ENCODE measurements around the gene CASP6. TPM values are rescaled to one million over a fixed set of nuclear protein-coding genes. Genes with fewer than 3 reads are reported as not detected.

The CASP6 gene
- 8.1 and 10.1 TPM in 2 replicates for total RNA-seq (2014; rRNA removed; shearing (Covaris generic))
- total RNA-seq (2022) = 9.1 and 9.2 TPM in 2 replicates
- percentile 49 among the genes with signal in this experiment for Bru-seq, nascent RNA
- percentile 43 among the genes with signal in this experiment for BruChase-seq, experiment 1, labeled RNA remaining after a 6-hour chase
- BruChase-seq, experiment 2, labeled RNA remaining after a 2-hour chase = percentile 46 among the genes with signal in this experiment
- long read RNA-seq, transcript CASP6-201 (7 exons, 1,548 nt) = major isoform, 23 of 30 reads
- long read RNA-seq, partial matches to known transcripts = 1 of 30 reads
- long read RNA-seq, other reads (novel, unspliced or antisense) = 6 of 30 reads

GRCh38 chr4:109702950-109703663, at the start of gene CASP6:
CASP6 (minus strand) TSS chr4:109703445; CDS start chr4:109703395, 50 bp downstream.
- peaks cover 18% of the 10 kb centered on the region for H3K4me1 ChIP-seq (ENCODE audit: insufficient read depth, low read length, poor library complexity, severe bottlenecking)
- no peaks in the 10 kb centered on the region for H3K9me3 ChIP-seq (ENCODE audit: low read length)
- no peaks in the 10 kb centered on the region for H4K20me1 ChIP-seq (ENCODE audit: insufficient read depth, low read length)
- H3K36me3 ChIP-seq (ENCODE audit: insufficient read depth, low read length) = peaks cover under 1% of the 10 kb centered on the region; the same call in 1 of the 2 replicates
- POLR2A ChIA-PET = interaction anchor here (0.7 to 1.5 kb wide), 5 partner anchors 10 to 1600 kb away, joined by 3 to 5 read pairs (median 4); no protein-coding TSS in a partner anchor
- no peak within 1 kb of the TSS for H3K27ac ChIP-seq (ENCODE audit: low read depth, low read length, poor library complexity, severe bottlenecking)
- H3K4me3 ChIP-seq (ENCODE audit: low read depth, low read length, poor library complexity, severe bottlenecking) = peak within 1 kb of the TSS; percentile 75
- BruUV-seq (replicated peaks) = no TSS peak
- peak; percentile 80 for DNase-seq (ENCODE audit: low spot score)
- H3K4me2 ChIP-seq (ENCODE audit: low read length) = peak within 1 kb of the TSS; percentile 75
- H2AFZ ChIP-seq (ENCODE audit: low read length) = peak within 1 kb of the TSS; percentile 86
- no peaks in the 10 kb centered on the region for H3K9me2 ChIP-seq (ENCODE audit: insufficient read depth, low read length)
- intact Hi-C loops (cut with micrococcal nuclease; ENCODE audit: unreplicated experiment) = loop anchor here (1.0 to 10.0 kb wide), 7 partner anchors 26 to 492 kb away; partner anchors contain the start of genes ELOVL6, GAR1 and SEC24B
- peak; percentile 75 for TF ChIP-seq CTCF (conservative IDR thresholded peaks at IDR 0.05; ENCODE audit: low read length)
- no peak for TF ChIP-seq EZH2phosphoT487 (IDR thresholded peaks at IDR 0.05; ENCODE audit: borderline replicate concordance, low read depth, low read length)
- no peaks in the 10 kb centered on the region for H3K79me2 ChIP-seq (ENCODE audit: insufficient read depth, low read depth, low read length)
- CTCF ChIA-PET (ENCODE audit: unreplicated experiment) = no interaction called here

DNA sequence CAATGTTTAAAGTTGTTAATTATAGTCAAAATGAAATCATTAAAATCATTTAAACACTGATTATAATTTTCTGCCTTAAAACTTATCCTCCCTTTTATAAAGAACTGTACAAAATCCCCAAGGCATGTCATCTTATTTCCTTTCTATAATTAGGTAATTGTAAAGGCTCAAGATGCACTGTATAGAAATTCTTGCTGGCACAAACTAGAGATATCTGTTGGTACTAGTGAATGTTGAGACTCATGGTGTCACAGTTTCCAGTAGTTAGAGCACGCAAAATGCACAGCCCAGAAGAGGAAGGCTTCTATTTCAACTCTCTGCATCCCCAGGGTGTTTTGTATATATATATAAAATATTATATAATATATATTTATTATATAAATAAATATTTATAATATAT, 49.3 kb upstream of the CASP6 start:
- Histone ChIP-seq H4K20me1 (ENCODE audit: insufficient read depth, low read length) (no peaks in the 10 kb centered on the region), H2AFZ (ENCODE audit: low read length) (no peak overlapping the region), H3K27ac (ENCODE audit: low read depth, low read length, poor library complexity, severe bottlenecking) (no peak overlapping the region), H3K4me2 (ENCODE audit: low read length) (no peak overlapping the region), H3K4me1 (ENCODE audit: insufficient read depth, low read length, poor library complexity, severe bottlenecking) (no peaks in the 10 kb centered on the region), H3K79me2 (ENCODE audit: insufficient read depth, low read depth, low read length) (no peaks in the 10 kb centered on the region), H3K9me2 (ENCODE audit: insufficient read depth, low read length) (no peaks in the 10 kb centered on the region), H3K9me3 (ENCODE audit: low read length) (no peaks in the 10 kb centered on the region), H3K36me3 (ENCODE audit: insufficient read depth, low read length) (no peaks in the 10 kb centered on the region), H3K4me3 (ENCODE audit: low read depth, low read length, poor library complexity, severe bottlenecking) (no peak overlapping the region)
- intact Hi-C loops (cut with micrococcal nuclease; ENCODE audit: unreplicated experiment) = no loop called here
- no TSS peak for BruUV-seq (replicated peaks)
- TF ChIP-seq CTCF (conservative IDR thresholded peaks at IDR 0.05; ENCODE audit: low read length) (no peak), EZH2phosphoT487 (IDR thresholded peaks at IDR 0.05; ENCODE audit: borderline replicate concordance, low read depth, low read length) (no peak)
- POLR2A ChIA-PET = no interaction called here
- CTCF ChIA-PET (ENCODE audit: unreplicated experiment) = no interaction called here
- peak; percentile 10 for DNase-seq (ENCODE audit: low spot score)
